BE2C (cell line): ENCODE data around the gene CPOX.

Experiments
- DNase-seq: peaks from one replicate; pipeline ENCODE4 v3.0.0-alpha.2; 2020
- H3K27me3 ChIP-seq: fragments of 250-450 bp; sonication (Bioruptor Pico); 2 replicates; pipeline ENCODE4 v1.5.1; 2020; ENCODE audit warnings: mild to moderate bottlenecking
- H3K36me3 ChIP-seq: fragments of 250-450 bp; sonication (Bioruptor Pico); 2 replicates; pipeline ENCODE4 v1.5.1; 2020; ENCODE audit warnings: mild to moderate bottlenecking
- H3K4me1 ChIP-seq: fragments of 250-450 bp; sonication (Bioruptor Pico); 2 replicates; pipeline ENCODE4 v1.5.1; 2020
- H3K4me3 ChIP-seq: 2 replicates; pipeline ENCODE4 v1.5.1; 2011; ENCODE audit warnings: low read depth, low read length
- H3K9me3 ChIP-seq: fragments of 250-450 bp; sonication (Bioruptor Pico); 2 replicates; pipeline ENCODE4 v1.5.1; 2020
- TF ChIP-seq, protein P1 (sequence below): IDR thresholded peaks from 2 replicates; pipeline ENCODE4 v1.5.1; 2012; ENCODE audit warnings: mild to moderate bottlenecking, low read depth, low read length

Gene CPOX

GRCh38 chr3:98588065-98588464, 5.3 kb downstream of the CPOX start:
- DNase-seq = no peak
- Histone ChIP-seq H3K27me3 (no peaks in the 10 kb centered on the region), H3K4me3 (no peak overlapping the region), H3K4me1 (peaks cover 3% of the 10 kb centered on the region; the same call in 1 of the 2 replicates), H3K9me3 (no peaks in the 10 kb centered on the region), H3K36me3 (peaks cover 9% of the 10 kb centered on the region)
- TF ChIP-seq, protein P1, sequence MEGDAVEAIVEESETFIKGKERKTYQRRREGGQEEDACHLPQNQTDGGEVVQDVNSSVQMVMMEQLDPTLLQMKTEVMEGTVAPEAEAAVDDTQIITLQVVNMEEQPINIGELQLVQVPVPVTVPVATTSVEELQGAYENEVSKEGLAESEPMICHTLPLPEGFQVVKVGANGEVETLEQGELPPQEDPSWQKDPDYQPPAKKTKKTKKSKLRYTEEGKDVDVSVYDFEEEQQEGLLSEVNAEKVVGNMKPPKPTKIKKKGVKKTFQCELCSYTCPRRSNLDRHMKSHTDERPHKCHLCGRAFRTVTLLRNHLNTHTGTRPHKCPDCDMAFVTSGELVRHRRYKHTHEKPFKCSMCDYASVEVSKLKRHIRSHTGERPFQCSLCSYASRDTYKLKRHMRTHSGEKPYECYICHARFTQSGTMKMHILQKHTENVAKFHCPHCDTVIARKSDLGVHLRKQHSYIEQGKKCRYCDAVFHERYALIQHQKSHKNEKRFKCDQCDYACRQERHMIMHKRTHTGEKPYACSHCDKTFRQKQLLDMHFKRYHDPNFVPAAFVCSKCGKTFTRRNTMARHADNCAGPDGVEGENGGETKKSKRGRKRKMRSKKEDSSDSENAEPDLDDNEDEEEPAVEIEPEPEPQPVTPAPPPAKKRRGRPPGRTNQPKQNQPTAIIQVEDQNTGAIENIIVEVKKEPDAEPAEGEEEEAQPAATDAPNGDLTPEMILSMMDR = peak; percentile 45; the same call in 1 of the 2 replicates

GRCh38 chr3:98587654-98588053, 5.8 kb downstream of the CPOX start:
- H3K36me3 ChIP-seq = peaks cover 9% of the 10 kb centered on the region
- H3K4me1 ChIP-seq = peaks cover 3% of the 10 kb centered on the region; the same call in 1 of the 2 replicates
- TF ChIP-seq, protein P1 = no peak
- H3K27me3 ChIP-seq = no peaks in the 10 kb centered on the region
- no peak for DNase-seq
- H3K4me3 ChIP-seq = no peak overlapping the region
- H3K9me3 ChIP-seq = no peaks in the 10 kb centered on the region

DNA sequence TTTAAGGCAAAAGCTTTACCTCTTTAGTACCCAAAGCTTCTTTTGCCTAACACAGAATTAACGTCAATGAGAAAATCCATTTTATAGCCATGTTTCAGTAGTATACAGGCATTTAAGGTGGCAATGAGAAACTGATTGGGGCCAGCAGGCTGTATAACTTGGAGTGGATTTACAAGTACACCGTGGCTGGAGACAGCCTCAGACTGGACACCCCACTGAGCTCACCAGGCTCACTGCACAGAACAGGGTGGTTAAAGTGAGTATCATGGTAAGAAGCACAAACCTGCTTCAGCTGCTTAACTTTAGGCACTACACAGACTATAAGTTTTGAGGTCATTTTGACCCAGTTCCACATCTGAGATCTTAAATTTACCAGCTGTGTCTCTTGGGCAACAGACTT, 8.9 kb downstream of the CPOX start:
- Histone ChIP-seq H3K9me3 (no peaks in the 10 kb centered on the region), H3K27me3 (no peaks in the 10 kb centered on the region), H3K36me3 (peaks cover 7% of the 10 kb centered on the region; the same call in 1 of the 2 replicates), H3K4me1 (no peaks in the 10 kb centered on the region), H3K4me3 (no peak overlapping the region)
- TF ChIP-seq, protein P1 = no peak
- no peak for DNase-seq

DNA sequence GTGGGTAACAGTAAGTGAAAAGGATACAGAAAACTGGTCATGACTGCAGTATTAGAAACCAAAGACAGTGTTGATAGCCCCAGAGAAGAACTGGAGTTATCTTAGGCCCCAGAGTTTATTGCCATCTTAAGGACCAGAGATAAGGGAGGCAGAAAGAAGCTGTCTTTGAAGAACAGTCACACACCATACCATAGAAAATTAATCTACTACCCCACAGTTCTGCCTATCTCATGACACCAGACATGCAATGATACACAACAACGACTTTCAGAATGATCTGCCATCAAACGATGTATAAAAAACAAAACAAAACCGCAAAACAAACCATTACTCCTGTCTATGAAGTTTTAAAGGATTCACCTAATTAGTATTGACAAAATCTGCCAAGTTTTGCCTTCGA, 9.6 kb downstream of the CPOX start:
- H3K36me3 ChIP-seq = peaks cover 11% of the 10 kb centered on the region; the same call in 1 of the 2 replicates
- no peaks in the 10 kb centered on the region for H3K9me3 ChIP-seq

GRCh38 chr3:98582042-98582441, 11.4 kb downstream of the CPOX start:
- Histone ChIP-seq H3K4me1 (no peaks in the 10 kb centered on the region), H3K36me3 (peaks cover 11% of the 10 kb centered on the region; the same call in 1 of the 2 replicates), H3K27me3 (no peaks in the 10 kb centered on the region), H3K4me3 (no peak overlapping the region), H3K9me3 (no peaks in the 10 kb centered on the region)
- TF ChIP-seq, protein P1 = no peak
- no peak for DNase-seq

More for the DNA sequence above, 9.6 kb downstream of the CPOX start:
- no peaks in the 10 kb centered on the region for H3K4me1 ChIP-seq
- DNase-seq = no peak
- TF ChIP-seq, protein P1 = no peak
- H3K27me3 ChIP-seq = no peaks in the 10 kb centered on the region
- no peak overlapping the region for H3K4me3 ChIP-seq

DNA sequence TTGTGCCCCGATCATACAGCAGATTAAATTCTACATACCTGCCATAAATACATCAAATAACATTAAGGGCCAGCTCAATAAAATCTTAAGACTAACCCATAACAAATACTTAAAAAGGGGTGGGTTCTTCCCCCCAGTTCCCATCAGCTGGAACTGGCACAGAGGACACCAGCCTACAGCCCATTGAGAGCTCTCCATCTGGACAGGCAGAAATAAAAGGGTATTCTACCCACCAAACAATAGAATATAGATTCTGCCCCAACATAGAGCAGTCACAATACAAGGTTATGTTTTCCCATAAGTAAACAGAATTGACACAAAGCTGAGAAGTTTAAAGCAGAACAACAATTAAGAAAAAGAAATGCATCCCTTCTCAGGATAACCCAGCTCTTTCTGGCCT, 11.9 kb downstream of the CPOX start:
- H3K27me3 ChIP-seq = no peaks in the 10 kb centered on the region
- DNase-seq = no peak
- no peaks in the 10 kb centered on the region for H3K4me1 ChIP-seq
- peaks cover 11% of the 10 kb centered on the region; the same call in 1 of the 2 replicates for H3K36me3 ChIP-seq
- H3K9me3 ChIP-seq = no peaks in the 10 kb centered on the region
- TF ChIP-seq, protein P1 = no peak
- no peak overlapping the region for H3K4me3 ChIP-seq
